Endothelial cell of umbilical vein (primary cell): Measurements from ENCODE around the gene CCDC187. TPM values are rescaled to one million over a fixed set of nuclear protein-coding genes. Genes with fewer than 3 reads are reported as not detected.

Source experiments
- BruUV-seq: library from RNA; stranded (reverse); fragments of 400-500 nt; replicated peaks from 2 replicates; lab custom pipeline; 2021; lab: Mats Ljungman, UMichigan
- CTCF ChIA-PET: fragments of 300-600, 350-600 bp; sonication (Branson Sonifier 250); formaldehyde crosslinking; loops from one replicate; lab custom pipeline; 2021; ENCODE audit warnings: antibody characterized with exemption, inconsistent platforms; lab: Charles Lee
- POLR2A ChIA-PET: fragments of 300-600, 350-600 bp; sonication (Branson Sonifier 250); formaldehyde crosslinking; loops from one replicate; lab custom pipeline; 2021; ENCODE audit warnings: antibody characterized with exemption, inconsistent platforms; lab: Charles Lee
- DNase-seq: peaks from one replicate; pipeline ENCODE4 v3.0.0-alpha.2; 2011; ENCODE audit warnings: low read depth, low spot score
- FAIRE-seq: peaks from 2 replicates; lab custom pipeline; 2011; peaks lifted over from hg19 to GRCh38; lab: Jason Lieb, UNC
- H2AFZ ChIP-seq: 2 replicates; pipeline ENCODE4 v1.6.0; 2012; ENCODE audit warnings: low read depth, low read length, control low read depth, inconsistent platforms
- H3K27ac ChIP-seq: 2 replicates; pipeline ENCODE4 v1.5.1; 2011; ENCODE audit warnings: low read depth, mild to moderate bottlenecking, control low read depth, low read length, moderate library complexity; ENCODE audit not compliant: insufficient read depth
- H3K27me3 ChIP-seq, 2 experiments: 2 replicates each; pipeline versions ENCODE4 v1.6.0 to v1.6.1; 2011; ENCODE audit warnings: low read length in 2 of 2, mixed read lengths in 1 of 2; ENCODE audit not compliant: control insufficient read depth in 2 of 2, insufficient read depth in 2 of 2
- H3K36me3 ChIP-seq, 2 experiments: 2 replicates in 1 of 2; 3 replicates in 1 of 2; pipeline ENCODE4 v1.5.1; 2011; ENCODE audit warnings: low read length in 2 of 2, mild to moderate bottlenecking in 1 of 2, moderate library complexity in 1 of 2; ENCODE audit not compliant: control insufficient read depth in 2 of 2, insufficient read depth in 2 of 2; ENCODE audit errors: extremely low read depth in 1 of 2
- H3K4me1 ChIP-seq: 3 replicates; pipeline ENCODE4 v1.5.1; 2011; ENCODE audit warnings: mild to moderate bottlenecking, low read length; ENCODE audit not compliant: control insufficient read depth, insufficient read depth; ENCODE audit errors: extremely low read depth
- H3K4me2 ChIP-seq: 2 replicates; pipeline ENCODE4 v1.6.1; 2011; ENCODE audit warnings: low read length, control low read depth, mixed read lengths; ENCODE audit not compliant: insufficient read depth
- H3K4me3 ChIP-seq, 3 experiments: fragments of 200-600 bp in 1 of 3; sonication (generic), shearing (Covaris generic) in 1 of 3; replicated peaks in 1 of 3; 2 replicates each; pipeline ENCODE4 v1.5.1; 2011 to 2016; ENCODE audit warnings: control low read depth in 3 of 3, low read length in 3 of 3, mild to moderate bottlenecking in 2 of 3, inconsistent platforms in 1 of 3, low read depth in 1 of 3, moderate library complexity in 1 of 3; ENCODE audit not compliant: insufficient read depth in 1 of 3
- H3K79me2 ChIP-seq: 2 replicates; pipeline ENCODE4 v1.6.0; 2012; ENCODE audit warnings: low read length, inconsistent platforms; ENCODE audit not compliant: control insufficient read depth, insufficient read depth
- H3K9ac ChIP-seq: replicated peaks from 2 replicates; pipeline ENCODE3; 2011; ENCODE audit warnings: low read length, control low read depth; ENCODE audit not compliant: insufficient read depth; ENCODE audit errors: extremely low read depth
- H3K9me1 ChIP-seq: replicated peaks from 3 replicates; pipeline ENCODE4 v1.6.0; 2011; ENCODE audit warnings: mild to moderate bottlenecking, low read length; ENCODE audit not compliant: control insufficient read depth, insufficient read depth; ENCODE audit errors: extremely low read depth
- H3K9me3 ChIP-seq: replicated peaks from 2 replicates; pipeline ENCODE4 v1.5.1; 2012; ENCODE audit warnings: low read length, inconsistent platforms; ENCODE audit not compliant: control insufficient read depth, insufficient read depth
- H4K20me1 ChIP-seq: replicated peaks from 2 replicates; pipeline ENCODE3; 2011; ENCODE audit warnings: mild to moderate bottlenecking, low read length; ENCODE audit not compliant: control insufficient read depth, insufficient read depth; ENCODE audit errors: extremely low read depth
- CTCF ChIP-seq, 2 donors: IDR thresholded peaks; 1 replicate in 1 of 2; 2 replicates in 1 of 2; pipeline ENCODE4 v1.5.1; 2011; ENCODE audit warnings: low read length in 2 of 2, mild to moderate bottlenecking in 2 of 2, moderate library complexity in 2 of 2, control low read depth in 1 of 2, inconsistent platforms in 1 of 2, low read depth in 1 of 2; ENCODE audit not compliant: insufficient read depth in 1 of 2; ENCODE audit errors: extremely low read depth in 1 of 2
- EZH2 ChIP-seq: IDR thresholded peaks from 2 replicates; pipeline ENCODE4 v1.6.1; 2012; ENCODE audit warnings: borderline replicate concordance, low read depth, mild to moderate bottlenecking, moderate library complexity, low read length, inconsistent platforms; ENCODE audit not compliant: severe bottlenecking
- FOS ChIP-seq: IDR thresholded peaks from 2 replicates; pipeline ENCODE4 v1.6.1; 2011; ENCODE audit warnings: mild to moderate bottlenecking, low read length, moderate library complexity, borderline replicate concordance; ENCODE audit not compliant: insufficient read depth
- GATA2 ChIP-seq: IDR thresholded peaks from 2 replicates; pipeline ENCODE4 v1.7.0; 2011; ENCODE audit warnings: low read depth, mild to moderate bottlenecking, moderate library complexity, mixed read lengths, low read length; ENCODE audit not compliant: insufficient read length, insufficient read depth
- MAX ChIP-seq: IDR thresholded peaks from 2 replicates; pipeline ENCODE4 v1.6.1; 2011; ENCODE audit not compliant: insufficient read depth, insufficient read length
- MYC ChIP-seq: IDR thresholded peaks from one replicate; pipeline ENCODE4 v1.6.1; 2011; ENCODE audit warnings: mild to moderate bottlenecking, low read depth, low read length
- POLR2A ChIP-seq: IDR thresholded peaks from 2 replicates; pipeline ENCODE4 v1.6.1; 2012; ENCODE audit warnings: low read depth, mild to moderate bottlenecking, control low read depth, low read length
- dilution Hi-C: fragments of 300-500 bp; cut with MboI; formaldehyde crosslinking; loops from one replicate; pipeline ENCODE4 v1.15.0; 2019; ENCODE audit warnings: low sequenced_read_pairs; ENCODE audit not compliant: extremely low pct_ligation_motif_present
- intact Hi-C: fragments of 100-400 bp; cut with micrococcal nuclease; formaldehyde crosslinking; loops from one replicate; pipeline ENCODE4 v1.10.0; 2022
- polyA plus RNA-seq, 4 experiments: library from polyadenylated mRNA; depleted of rRNA in 3 of 4; stranded (reverse) in 3 of 4; unstranded in 1 of 4; fragments of >200 nt; gene quantifications; 2 replicates each; pipeline versions ENCODE4 v1.2.1 to v1.2.3, GENCODE V29; 2011 to 2012; ENCODE audit warnings: missing spikeins in 1 of 4
- total RNA-seq: library from RNA; stranded (reverse); gene quantifications from 2 replicates; pipeline ENCODE4 v1.2.3, GENCODE V29; 2021

Gene CCDC187
- total and polyA plus RNA-seq, 2 donors (not counting 3 experiments of a cell fraction or from before 2014, with no cell fraction given): not detected

- Histone ChIP-seq H3K27me3 (peaks cover 57 to 73% of the 10 kb centered on the region in 2 experiments), H3K9me1 (no peaks in the 10 kb centered on the region), H3K4me2 (no peak overlapping the region), H3K36me3 (no peaks in the 10 kb centered on the region), H4K20me1 (no peaks in the 10 kb centered on the region), H3K4me3 (no peak overlapping the region), H3K4me1 (no peaks in the 10 kb centered on the region), H3K9me3 (no peaks in the 10 kb centered on the region), H2AFZ (no peak overlapping the region), H3K79me2 (no peaks in the 10 kb centered on the region), H3K27ac (no peak overlapping the region), H3K9ac (no peak overlapping the region)
- ChIA-PET POLR2A (no interaction called here), CTCF (interaction anchor here (1.4 kb wide), 1 partner anchor 9 kb away, joined by 4 read pairs; no protein-coding TSS in a partner anchor)
- intact Hi-C loops (loop anchor here (10.0 kb wide), 1 partner anchor 47 kb away; no protein-coding TSS in a partner anchor), dilution Hi-C loops (no loop called here)
- FAIRE-seq (no peak), DNase-seq (no peak)
- no TSS peak for BruUV-seq
- no peak for TF ChIP-seq GATA2
- no peak for TF ChIP-seq MYC
- peak; percentile 86 for TF ChIP-seq EZH2
Observed at GRCh38 chr9:136201609-136202453, 102.1 kb downstream of the CCDC187 start.

GRCh38 chr9:136201174-136201573 is 102.7 kb downstream of the CCDC187 start:
- no peak overlapping the region for H3K4me3 ChIP-seq
- H3K79me2 ChIP-seq: no peaks in the 10 kb centered on the region
- POLR2A ChIA-PET: no interaction called here
- H3K9me1 ChIP-seq: no peaks in the 10 kb centered on the region
- H3K9me3 ChIP-seq: no peaks in the 10 kb centered on the region
- no TSS peak for BruUV-seq
- FAIRE-seq (no peak), DNase-seq (no peak)
- H3K27me3 ChIP-seq: peaks cover 64 to 80% of the 10 kb centered on the region in 2 experiments
- H3K27ac ChIP-seq: no peak overlapping the region
- no peak overlapping the region for H3K4me2 ChIP-seq
- no peaks in the 10 kb centered on the region for H3K4me1 ChIP-seq
- TF ChIP-seq MAX (no peak), FOS (no peak), CTCF (IDR thresholded peaks at IDR 0.05; ENCODE audit: extremely low read depth in 1 of 2, insufficient read depth in 1 of 2, low read depth in 1 of 2, low read length in 2 of 2) (no peak), EZH2 (no peak), POLR2A (no peak)
- H4K20me1 ChIP-seq: no peaks in the 10 kb centered on the region
- intact Hi-C loops: loop anchor here (10.0 kb wide), 1 partner anchor 46 kb away; no protein-coding TSS in a partner anchor
- no peak overlapping the region for H2AFZ ChIP-seq
- H3K9ac ChIP-seq: no peak overlapping the region
- no peaks in the 10 kb centered on the region for H3K36me3 ChIP-seq
- CTCF ChIA-PET: interaction anchor here (1.4 kb wide), 1 partner anchor 8 kb away, joined by 4 read pairs; no protein-coding TSS in a partner anchor
- dilution Hi-C loops: no loop called here
